K562 (cell line): ENCODE results near the gene ASB13. TPM values are rescaled to one million over a fixed set of nuclear protein-coding genes. Genes with fewer than 3 reads are reported as not detected.

Experiments used
- ATF3 ChIP-seq, 2 experiments: fragments of 450-650 bp in 1 of 2; sonication (generic) in 1 of 2; formaldehyde crosslinking in 1 of 2; IDR thresholded peaks in 1 of 2; conservative IDR thresholded peaks in 1 of 2; 2 replicates each; pipeline versions ENCODE4 v1.6.1 to v1.8.1; 2016 to 2023; ENCODE audit warnings: mild to moderate bottlenecking in 2 of 2, moderate library complexity in 2 of 2, inconsistent platforms in 1 of 2, missing genetic modification reagents in 1 of 2
- CREM ChIP-seq: IDR thresholded peaks from 2 replicates; pipeline ENCODE4 v1.6.1; 2014; ENCODE audit warnings: antibody characterized with exemption, low read depth
- DPF2 ChIP-seq: fragments of 450-650 bp; IDR thresholded peaks from 2 replicates; pipeline ENCODE4 v1.6.1; 2016
- ELF4 ChIP-seq: fragments of 450-650 bp; formaldehyde crosslinking; IDR thresholded peaks from 2 replicates; pipeline ENCODE4 v1.4.0; 2022; ENCODE audit warnings: missing genetic modification characterization
- FOXM1 ChIP-seq, 2 experiments: fragments of 450-650 bp in 1 of 2; sonication (generic) in 1 of 2; formaldehyde crosslinking in 1 of 2; IDR thresholded peaks; 2 replicates each; pipeline versions ENCODE4 v1.6.1 to v1.9.0; 2017 to 2022; ENCODE audit warnings: low read depth in 2 of 2, mild to moderate bottlenecking in 2 of 2, missing genetic modification reagents in 1 of 2, moderate library complexity in 1 of 2
- GABPB1 ChIP-seq: sonication (generic); formaldehyde crosslinking; IDR thresholded peaks from 2 replicates; pipeline ENCODE4 v1.8.0; 2022; ENCODE audit warnings: mild to moderate bottlenecking, missing genetic modification reagents
- MAX ChIP-seq: sonication (generic); formaldehyde crosslinking; IDR thresholded peaks from 2 replicates; pipeline ENCODE4 v1.9.0; 2022; ENCODE audit warnings: mild to moderate bottlenecking, missing genetic modification reagents
- MYNN ChIP-seq, 2 experiments: sonication (generic); formaldehyde crosslinking in 1 of 2; IDR thresholded peaks; 2 replicates each; pipeline versions ENCODE4 v1.5.0 to v1.6.1; 2016 to 2020; ENCODE audit warnings: antibody characterized with exemption in 1 of 2, missing genetic modification reagents in 1 of 2
- NR2C1 ChIP-seq, 2 experiments: fragments of 450-650 bp; IDR thresholded peaks; 2 replicates each; pipeline ENCODE4 v1.6.1; 2017; ENCODE audit warnings: mild to moderate bottlenecking in 2 of 2, antibody characterized with exemption in 1 of 2, inconsistent platforms in 1 of 2, missing compliant biosample characterization in 1 of 2, missing genetic modification characterization in 1 of 2
- OTX1 ChIP-seq: fragments of 450-650 bp; formaldehyde crosslinking; IDR thresholded peaks from 2 replicates; pipeline ENCODE4 v1.4.0; 2022; ENCODE audit warnings: mild to moderate bottlenecking
- RFX7 ChIP-seq: fragments of 250-450 bp; sonication (Bioruptor Pico); IDR thresholded peaks from 2 replicates; pipeline ENCODE4 v1.5.1; 2021; ENCODE audit warnings: mild to moderate bottlenecking
- SIN3A ChIP-seq, 2 experiments: fragments of 150-350 bp in 1 of 2; IDR thresholded peaks; 2 replicates each; pipeline ENCODE4 v1.6.1; 2011 to 2016; ENCODE audit warnings: borderline replicate concordance in 2 of 2, low read depth in 2 of 2, low read length in 2 of 2, mild to moderate bottlenecking in 2 of 2, moderate library complexity in 2 of 2; ENCODE audit not compliant: control insufficient read depth in 1 of 2
- polyA plus RNA-seq, 8 experiments: library from polyadenylated mRNA; depleted of rRNA in 4 of 8; stranded (reverse) in 5 of 8; unstranded in 3 of 8; fragments of >200 nt; fragmentation: Nextera tagmentation in 2 of 8; fragmentation: Illumina TruSeq in 1 of 8; extraction: Ambion mirVana in 2 of 8; extraction: Trizol in 1 of 8; gene quantifications; 2 replicates each; pipeline versions ENCODE4 v1.2.1 to v1.2.3, GENCODE V29; 2011 to 2014; ENCODE audit warnings: inconsistent platforms in 1 of 8, missing spikeins in 1 of 8
- total RNA-seq, 7 experiments: library from RNA; depleted of rRNA in 6 of 7; stranded (reverse); fragments of >200 nt in 6 of 7; fragmentation: Illumina TruSeq in 2 of 7; extraction: Trizol in 2 of 7; gene quantifications; 2 replicates each; pipeline versions ENCODE4 v1.2.1 to v1.2.3, GENCODE V29; 2011 to 2021; ENCODE audit warnings: low replicate concordance in 1 of 7
- TF ChIP-seq, protein P1 (sequence below), 3 experiments: fragments of 200-800 bp in 1 of 3; fragments of 250-450 bp in 1 of 3; fragments of 450-650 bp in 1 of 3; sonication (Bioruptor Pico) in 1 of 3; sonication (Bioruptor generic) in 1 of 3; formaldehyde crosslinking in 1 of 3; IDR thresholded peaks; 2 replicates each; pipeline versions ENCODE4 v1.6.1 to v1.8.0; 2016 to 2022; ENCODE audit warnings: mild to moderate bottlenecking in 2 of 3, missing genetic modification characterization in 2 of 3, missing compliant biosample characterization in 1 of 3, moderate library complexity in 1 of 3

ASB13 gene
- total and polyA plus RNA-seq, 9 of the 15 experiments (the other 6 are each of a cell fraction or from before 2014, with no cell fraction given): 5.2 to 28.8 (median 16.9) TPM

DNA sequence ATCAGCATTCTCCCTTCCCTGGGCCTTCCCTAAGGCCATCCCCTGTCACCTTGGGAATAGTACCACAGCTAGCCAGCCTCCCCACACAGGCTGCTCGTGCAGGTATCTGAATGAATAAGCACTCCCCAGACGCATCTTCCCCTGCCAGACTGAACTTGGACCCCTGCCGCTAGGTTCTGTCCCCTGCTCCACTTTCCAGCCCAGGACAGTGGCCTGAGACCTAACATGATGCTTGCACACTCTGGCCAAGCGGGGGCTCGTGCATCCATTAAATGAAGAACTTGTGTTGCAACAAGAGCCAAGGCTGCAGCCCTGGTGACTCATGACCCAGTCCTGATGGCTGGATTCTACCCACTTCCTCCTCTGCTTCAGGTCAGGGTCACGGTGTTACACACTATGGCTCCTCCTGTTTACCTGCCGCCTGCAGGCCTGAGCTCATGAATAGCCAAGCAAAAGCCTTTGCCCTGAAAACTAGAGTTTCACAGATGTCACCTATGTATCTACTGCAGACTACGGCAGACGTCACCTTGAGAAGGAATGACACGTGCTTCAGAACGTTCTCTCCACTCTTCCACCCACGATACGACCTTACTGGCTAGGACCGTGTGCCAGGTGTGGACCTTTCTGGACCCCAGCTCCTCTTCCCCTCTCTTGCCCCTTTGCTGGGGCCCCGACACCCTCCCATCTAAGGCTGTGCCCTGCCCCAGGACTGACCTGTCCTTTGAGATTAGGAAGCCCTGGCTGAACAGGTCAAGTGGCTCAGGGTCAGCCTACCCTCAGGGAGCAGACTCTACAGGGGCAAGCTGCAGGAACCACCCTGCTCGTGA, 6.5 kb downstream of the ASB13 start (continued):
- TF ChIP-seq, protein P1, sequence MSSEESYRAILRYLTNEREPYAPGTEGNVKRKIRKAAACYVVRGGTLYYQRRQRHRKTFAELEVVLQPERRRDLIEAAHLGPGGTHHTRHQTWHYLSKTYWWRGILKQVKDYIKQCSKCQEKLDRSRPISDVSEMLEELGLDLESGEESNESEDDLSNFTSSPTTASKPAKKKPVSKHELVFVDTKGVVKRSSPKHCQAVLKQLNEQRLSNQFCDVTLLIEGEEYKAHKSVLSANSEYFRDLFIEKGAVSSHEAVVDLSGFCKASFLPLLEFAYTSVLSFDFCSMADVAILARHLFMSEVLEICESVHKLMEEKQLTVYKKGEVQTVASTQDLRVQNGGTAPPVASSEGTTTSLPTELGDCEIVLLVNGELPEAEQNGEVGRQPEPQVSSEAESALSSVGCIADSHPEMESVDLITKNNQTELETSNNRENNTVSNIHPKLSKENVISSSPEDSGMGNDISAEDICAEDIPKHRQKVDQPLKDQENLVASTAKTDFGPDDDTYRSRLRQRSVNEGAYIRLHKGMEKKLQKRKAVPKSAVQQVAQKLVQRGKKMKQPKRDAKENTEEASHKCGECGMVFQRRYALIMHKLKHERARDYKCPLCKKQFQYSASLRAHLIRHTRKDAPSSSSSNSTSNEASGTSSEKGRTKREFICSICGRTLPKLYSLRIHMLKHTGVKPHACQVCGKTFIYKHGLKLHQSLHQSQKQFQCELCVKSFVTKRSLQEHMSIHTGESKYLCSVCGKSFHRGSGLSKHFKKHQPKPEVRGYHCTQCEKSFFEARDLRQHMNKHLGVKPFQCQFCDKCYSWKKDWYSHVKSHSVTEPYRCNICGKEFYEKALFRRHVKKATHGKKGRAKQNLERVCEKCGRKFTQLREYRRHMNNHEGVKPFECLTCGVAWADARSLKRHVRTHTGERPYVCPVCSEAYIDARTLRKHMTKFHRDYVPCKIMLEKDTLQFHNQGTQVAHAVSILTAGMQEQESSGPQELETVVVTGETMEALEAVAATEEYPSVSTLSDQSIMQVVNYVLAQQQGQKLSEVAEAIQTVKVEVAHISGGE (CRISPR knock-in tag; IDR thresholded peaks at IDR 0.05): peak in 1 of 3 experiments; percentile 54; a peak in 1 of 6 replicates
- peak; percentile 36; the same call in 1 of the 2 replicates for TF ChIP-seq CREM
- no peak for TF ChIP-seq OTX1 (CRISPR knock-in tag)
- TF ChIP-seq SIN3A (IDR thresholded peaks at IDR 0.05; ENCODE audit: borderline replicate concordance in 2 of 2, control insufficient read depth in 1 of 2, low read depth in 2 of 2, low read length in 2 of 2): no peak
- TF ChIP-seq GABPB1 (CRISPR knock-in tag): peak; percentile 56; the same call in 1 of the 2 replicates
- no peak for TF ChIP-seq MYNN (IDR thresholded peaks at IDR 0.05)
- TF ChIP-seq MYNN (CRISPR knock-in tag; IDR thresholded peaks at IDR 0.05): no peak
- no peak for TF ChIP-seq FOXM1 (IDR thresholded peaks at IDR 0.05; ENCODE audit: low read depth)
- TF ChIP-seq FOXM1 (CRISPR knock-in tag; IDR thresholded peaks at IDR 0.05; ENCODE audit: low read depth): no peak
- peak; percentile 84 for TF ChIP-seq ATF3 (IDR thresholded peaks at IDR 0.05)
- 0 out of 2 replicates have a peak, but pooled peaks have one; percentile 49 for TF ChIP-seq ATF3 (CRISPR knock-in tag; conservative IDR thresholded peaks at IDR 0.05)
- peak; percentile 32 for TF ChIP-seq DPF2
- TF ChIP-seq RFX7 (CRISPR knock-in tag): no peak
- peak; percentile 74 for TF ChIP-seq NR2C1 (IDR thresholded peaks at IDR 0.05)
- peak; percentile 66 for TF ChIP-seq NR2C1 (tag; IDR thresholded peaks at IDR 0.05)
- TF ChIP-seq MAX (CRISPR knock-in tag): peak; percentile 59
- no peak for TF ChIP-seq ELF4
